Gastrocnemius medialis (tissue), 4 donors: ENCODE results near the gene SNCB.

ENCODE experiments used
- POLR2A ChIP-seq, 2 donors: fragments of 450-650 bp; IDR thresholded peaks; one replicate each; pipeline ENCODE4 v1.6.1; 2017; ENCODE audit warnings: antibody characterized with exemption in 2 of 2, mild to moderate bottlenecking in 2 of 2, moderate library complexity in 2 of 2
- TF ChIP-seq, protein P1 (sequence below), 5 experiments: fragments of 450-650 bp in 3 of 5; fragments of 200-600 bp in 2 of 5; sonication (generic) in 2 of 5; IDR thresholded peaks in 4 of 5; conservative IDR thresholded peaks in 1 of 5; 1 replicate in 4 of 5; 2 replicates in 1 of 5; pipeline ENCODE4 v1.5.1; 2016 to 2019; ENCODE audit warnings: antibody characterized with exemption in 5 of 5, mild to moderate bottlenecking in 3 of 5, moderate library complexity in 3 of 5

DNA sequence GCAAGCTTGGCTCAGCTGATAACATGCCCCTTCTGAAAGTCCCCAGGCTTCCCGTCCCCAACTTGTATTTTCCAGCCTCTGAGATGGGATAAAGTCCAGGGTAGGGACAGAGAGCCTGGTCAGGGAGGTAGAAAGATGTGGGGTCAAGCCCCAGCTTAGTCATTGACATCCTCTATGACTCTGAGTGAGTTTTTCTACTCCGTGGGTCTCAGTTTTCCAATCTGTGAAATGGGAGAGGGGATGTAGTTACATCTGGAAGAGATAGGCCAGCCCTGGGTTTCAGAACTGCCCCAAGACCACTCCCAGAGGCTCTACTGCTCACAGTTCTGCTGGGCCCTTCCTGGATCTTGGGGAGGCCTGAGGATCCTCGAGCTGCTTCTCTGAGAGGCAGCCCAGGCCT lies 23.5 kb downstream of the SNCB start:
- TF ChIP-seq, protein P1, sequence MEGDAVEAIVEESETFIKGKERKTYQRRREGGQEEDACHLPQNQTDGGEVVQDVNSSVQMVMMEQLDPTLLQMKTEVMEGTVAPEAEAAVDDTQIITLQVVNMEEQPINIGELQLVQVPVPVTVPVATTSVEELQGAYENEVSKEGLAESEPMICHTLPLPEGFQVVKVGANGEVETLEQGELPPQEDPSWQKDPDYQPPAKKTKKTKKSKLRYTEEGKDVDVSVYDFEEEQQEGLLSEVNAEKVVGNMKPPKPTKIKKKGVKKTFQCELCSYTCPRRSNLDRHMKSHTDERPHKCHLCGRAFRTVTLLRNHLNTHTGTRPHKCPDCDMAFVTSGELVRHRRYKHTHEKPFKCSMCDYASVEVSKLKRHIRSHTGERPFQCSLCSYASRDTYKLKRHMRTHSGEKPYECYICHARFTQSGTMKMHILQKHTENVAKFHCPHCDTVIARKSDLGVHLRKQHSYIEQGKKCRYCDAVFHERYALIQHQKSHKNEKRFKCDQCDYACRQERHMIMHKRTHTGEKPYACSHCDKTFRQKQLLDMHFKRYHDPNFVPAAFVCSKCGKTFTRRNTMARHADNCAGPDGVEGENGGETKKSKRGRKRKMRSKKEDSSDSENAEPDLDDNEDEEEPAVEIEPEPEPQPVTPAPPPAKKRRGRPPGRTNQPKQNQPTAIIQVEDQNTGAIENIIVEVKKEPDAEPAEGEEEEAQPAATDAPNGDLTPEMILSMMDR (IDR thresholded peaks at IDR 0.05 in 4 of 5, conservative IDR thresholded peaks at IDR 0.05 in 1 of 5), result no peak
- no peak for TF ChIP-seq POLR2A (IDR thresholded peaks at IDR 0.05)
